HEK293T (cell line): ENCODE data around the gene TMEM38A.

ENCODE experiments used
- ARNT ChIP-seq: fragments of 450-650 bp; IDR thresholded peaks from 2 replicates; pipeline ENCODE4 v1.6.1; 2017; ENCODE audit warnings: mild to moderate bottlenecking
- ELF4 ChIP-seq: fragments of 450-650 bp; IDR thresholded peaks from 2 replicates; pipeline ENCODE4 v1.6.1; 2017; ENCODE audit warnings: antibody characterized with exemption
- FOXA1 ChIP-seq: fragments of 450-650 bp; IDR thresholded peaks from 2 replicates; pipeline ENCODE4 v1.6.1; 2016; ENCODE audit warnings: mild to moderate bottlenecking
- FOXK2 ChIP-seq: fragments of 450-650 bp; IDR thresholded peaks from 2 replicates; pipeline ENCODE4 v1.6.1; 2016; ENCODE audit warnings: mild to moderate bottlenecking
- FOXM1 ChIP-seq: fragments of 450-650 bp; IDR thresholded peaks from 2 replicates; pipeline ENCODE4 v1.6.1; 2017; ENCODE audit warnings: mild to moderate bottlenecking, borderline replicate concordance
- HDGF ChIP-seq: fragments of 450-650 bp; IDR thresholded peaks from 2 replicates; pipeline ENCODE4 v1.6.1; 2017; ENCODE audit warnings: antibody characterized with exemption, borderline replicate concordance
- L3MBTL2 ChIP-seq: fragments of 450-650 bp; conservative IDR thresholded peaks from 2 replicates; pipeline ENCODE4 v1.6.1; 2016; ENCODE audit warnings: mild to moderate bottlenecking
- LEF1 ChIP-seq: fragments of 450-650 bp; IDR thresholded peaks from 2 replicates; pipeline ENCODE4 v1.6.1; 2017; ENCODE audit warnings: mild to moderate bottlenecking, borderline replicate concordance
- NFRKB ChIP-seq: fragments of 450-650 bp; IDR thresholded peaks from 2 replicates; pipeline ENCODE4 v1.6.1; 2016; ENCODE audit warnings: mild to moderate bottlenecking, moderate library complexity
- SP1 ChIP-seq: fragments of 450-650 bp; IDR thresholded peaks from 2 replicates; pipeline ENCODE4 v1.6.1; 2017
- TARDBP ChIP-seq: fragments of 450-650 bp; IDR thresholded peaks from 2 replicates; pipeline ENCODE4 v1.6.1; 2016
- ZNF384 ChIP-seq: fragments of 450-650 bp; IDR thresholded peaks from 2 replicates; pipeline ENCODE4 v1.6.1; 2016
- TF ChIP-seq, protein P1 (sequence below): fragments of 450-650 bp; IDR thresholded peaks from 2 replicates; pipeline ENCODE4 v1.6.1; 2016

DNA sequence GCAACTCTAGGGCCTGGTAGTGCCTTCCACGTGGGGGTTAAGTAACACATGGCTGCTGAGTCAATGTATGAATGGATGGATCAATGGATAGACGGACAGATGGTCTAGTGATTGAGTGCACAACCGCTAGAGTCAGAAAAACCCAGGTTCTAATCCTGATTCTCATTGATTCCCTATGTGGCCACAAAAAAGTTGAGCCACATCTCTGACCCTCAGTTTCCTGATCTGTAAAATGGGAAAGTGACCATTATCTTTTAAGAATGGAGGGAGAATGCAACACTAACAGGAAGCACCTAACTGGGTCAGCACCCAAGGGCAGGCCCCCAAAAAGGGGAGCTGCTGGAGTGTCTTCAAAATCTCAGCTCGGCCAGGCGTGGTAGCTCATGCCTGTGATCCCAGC, 3.6 kb upstream of the TMEM38A start:
- TF ChIP-seq, protein P1, sequence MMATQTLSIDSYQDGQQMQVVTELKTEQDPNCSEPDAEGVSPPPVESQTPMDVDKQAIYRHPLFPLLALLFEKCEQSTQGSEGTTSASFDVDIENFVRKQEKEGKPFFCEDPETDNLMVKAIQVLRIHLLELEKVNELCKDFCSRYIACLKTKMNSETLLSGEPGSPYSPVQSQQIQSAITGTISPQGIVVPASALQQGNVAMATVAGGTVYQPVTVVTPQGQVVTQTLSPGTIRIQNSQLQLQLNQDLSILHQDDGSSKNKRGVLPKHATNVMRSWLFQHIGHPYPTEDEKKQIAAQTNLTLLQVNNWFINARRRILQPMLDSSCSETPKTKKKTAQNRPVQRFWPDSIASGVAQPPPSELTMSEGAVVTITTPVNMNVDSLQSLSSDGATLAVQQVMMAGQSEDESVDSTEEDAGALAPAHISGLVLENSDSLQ: no peak
- TF ChIP-seq HDGF (no peak), FOXM1 (no peak), L3MBTL2 (no peak), ARNT (no peak), ELF4 (no peak), NFRKB (no peak), SP1 (no peak), TARDBP (no peak), FOXK2 (no peak), FOXA1 (no peak), LEF1 (no peak), ZNF384 (no peak)
